Right atrium auricular region (tissue), 2 donors: ENCODE results near the gene PRKCE. TPM values are rescaled to one million over a fixed set of nuclear protein-coding genes. Genes with fewer than 3 reads are reported as not detected.

Source experiments
- DNase-seq: peaks from one replicate; pipeline ENCODE4 v3.0.0-alpha.2; 2019; ENCODE audit warnings: low spot score
- H3K27ac ChIP-seq, 2 donors: fragments of 200-600 bp; sonication (generic); 1 replicate in 1 of 2; 2 replicates in 1 of 2; pipeline ENCODE4 v1.5.1; 2016 to 2019
- H3K27me3 ChIP-seq, 2 donors: fragments of 200-600 bp; sonication (generic); one replicate each; pipeline versions ENCODE4 v1.5.1 to v1.6.0; 2017 to 2019
- H3K36me3 ChIP-seq: fragments of 200-600 bp; sonication (generic); one replicate; pipeline ENCODE4 v1.5.1; 2016
- H3K4me1 ChIP-seq, 2 donors: fragments of 200-600 bp; sonication (generic); one replicate each; pipeline versions ENCODE4 v1.5.1 to v1.6.0; 2017 to 2019
- H3K4me3 ChIP-seq, 2 donors: fragments of 200-600 bp; sonication (generic); 1 replicate in 1 of 2; 2 replicates in 1 of 2; pipeline ENCODE4 v1.5.1; 2017 to 2019; ENCODE audit warnings: mild to moderate bottlenecking in 1 of 2, moderate library complexity in 1 of 2
- H3K9me3 ChIP-seq, 2 donors: fragments of 200-600 bp; sonication (generic); one replicate each; pipeline ENCODE4 v1.5.1; 2019
- CTCF ChIP-seq, 2 donors: fragments of 200-600 bp; sonication (generic); IDR thresholded peaks; one replicate each; pipeline ENCODE4 v1.5.1; 2019; ENCODE audit warnings: antibody characterized with exemption in 2 of 2
- total RNA-seq, 2 donors: library from RNA; depleted of rRNA; stranded (reverse); fragments of >200 nt; gene quantifications; one replicate each; pipeline ENCODE4 v1.1.0, GENCODE V29; 2016

Gene PRKCE
- total RNA-seq, 2 donors from 2014 or later: 7.2 to 11.8 TPM

- Histone ChIP-seq H3K4me1 (peaks cover 0 to 44% of the 10 kb centered on the region in 2 donors), H3K9me3 (no peaks in the 10 kb centered on the region), H3K27me3 (no peaks in the 10 kb centered on the region), H3K27ac (peak overlapping the region; percentile 58 to 76), H3K36me3 (no peaks in the 10 kb centered on the region), H3K4me3 (no peak overlapping the region)
- peak; percentile 58 for DNase-seq
- TF ChIP-seq CTCF (IDR thresholded peaks at IDR 0.05): no peak
These were observed 483.9 kb downstream of the PRKCE start for GRCh38 chr2:46135228-46135855.

DNA sequence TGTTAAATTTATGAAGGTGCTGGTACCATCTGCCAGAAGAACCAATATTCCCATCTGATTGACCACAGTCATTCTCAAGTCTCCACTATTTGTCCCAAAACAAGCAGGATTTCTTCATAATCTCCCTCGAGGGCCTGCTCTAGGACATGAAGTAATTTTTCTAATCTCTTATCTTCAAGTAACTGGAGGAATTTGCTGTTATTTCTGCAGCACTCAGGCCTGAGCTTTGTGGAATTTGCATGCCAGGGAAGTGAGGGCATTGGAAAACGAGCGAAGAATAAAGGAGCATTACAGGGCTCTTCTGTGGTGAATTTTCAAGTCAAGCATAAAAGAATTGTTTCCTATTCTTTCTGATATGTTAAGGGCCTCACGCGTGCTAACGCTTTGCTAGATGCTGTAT is 484.5 kb downstream of the PRKCE start:
- peak overlapping the region; percentile 3 to 76 for H3K27ac ChIP-seq
- DNase-seq: peak; percentile 73

DNA sequence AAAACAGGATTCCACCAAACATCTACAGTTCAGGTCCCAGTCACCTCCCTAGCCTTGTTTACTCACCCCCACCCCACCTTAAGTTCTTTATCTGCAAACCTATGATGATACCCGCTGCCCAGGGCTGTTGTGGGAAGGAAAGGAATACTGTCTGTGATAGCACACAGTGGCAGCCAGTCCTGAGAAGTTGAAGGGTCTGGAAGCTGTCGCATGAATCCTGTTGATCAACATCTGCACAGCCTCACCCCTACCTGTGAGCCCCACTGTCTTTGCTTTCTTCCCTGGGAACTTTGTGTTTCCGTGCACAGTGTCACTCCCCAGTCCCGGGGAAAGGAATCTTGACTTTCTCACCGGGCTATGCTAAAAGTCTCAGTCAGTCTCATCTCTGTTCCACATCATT is 485.0 kb downstream of the PRKCE start:
- Histone ChIP-seq H3K27me3 (no peaks in the 10 kb centered on the region), H3K27ac (peak overlapping the region; percentile 3 to 76), H3K4me1 (peaks cover 0 to 44% of the 10 kb centered on the region in 2 donors), H3K36me3 (no peaks in the 10 kb centered on the region), H3K4me3 (no peak overlapping the region), H3K9me3 (no peaks in the 10 kb centered on the region)
- peak; percentile 56 for DNase-seq
- no peak for TF ChIP-seq CTCF (IDR thresholded peaks at IDR 0.05)

More for the DNA sequence above, 484.5 kb downstream of the PRKCE start:
- no peak for TF ChIP-seq CTCF (IDR thresholded peaks at IDR 0.05)
- no peaks in the 10 kb centered on the region for H3K9me3 ChIP-seq
- peaks cover 0 to 44% of the 10 kb centered on the region in 2 donors for H3K4me1 ChIP-seq
- no peaks in the 10 kb centered on the region for H3K36me3 ChIP-seq
- no peaks in the 10 kb centered on the region for H3K27me3 ChIP-seq
- H3K4me3 ChIP-seq: no peak overlapping the region

- Histone ChIP-seq H3K27me3 (no peaks in the 10 kb centered on the region), H3K4me1 (peaks cover 0 to 44% of the 10 kb centered on the region in 2 donors), H3K9me3 (no peaks in the 10 kb centered on the region), H3K4me3 (no peak overlapping the region), H3K36me3 (no peaks in the 10 kb centered on the region), H3K27ac (peak overlapping the region; percentile 3 to 76)
- peak; percentile 5 for DNase-seq
- TF ChIP-seq CTCF (IDR thresholded peaks at IDR 0.05): no peak
These were observed 485.5 kb downstream of the PRKCE start for GRCh38 chr2:46136953-46137352.

DNA sequence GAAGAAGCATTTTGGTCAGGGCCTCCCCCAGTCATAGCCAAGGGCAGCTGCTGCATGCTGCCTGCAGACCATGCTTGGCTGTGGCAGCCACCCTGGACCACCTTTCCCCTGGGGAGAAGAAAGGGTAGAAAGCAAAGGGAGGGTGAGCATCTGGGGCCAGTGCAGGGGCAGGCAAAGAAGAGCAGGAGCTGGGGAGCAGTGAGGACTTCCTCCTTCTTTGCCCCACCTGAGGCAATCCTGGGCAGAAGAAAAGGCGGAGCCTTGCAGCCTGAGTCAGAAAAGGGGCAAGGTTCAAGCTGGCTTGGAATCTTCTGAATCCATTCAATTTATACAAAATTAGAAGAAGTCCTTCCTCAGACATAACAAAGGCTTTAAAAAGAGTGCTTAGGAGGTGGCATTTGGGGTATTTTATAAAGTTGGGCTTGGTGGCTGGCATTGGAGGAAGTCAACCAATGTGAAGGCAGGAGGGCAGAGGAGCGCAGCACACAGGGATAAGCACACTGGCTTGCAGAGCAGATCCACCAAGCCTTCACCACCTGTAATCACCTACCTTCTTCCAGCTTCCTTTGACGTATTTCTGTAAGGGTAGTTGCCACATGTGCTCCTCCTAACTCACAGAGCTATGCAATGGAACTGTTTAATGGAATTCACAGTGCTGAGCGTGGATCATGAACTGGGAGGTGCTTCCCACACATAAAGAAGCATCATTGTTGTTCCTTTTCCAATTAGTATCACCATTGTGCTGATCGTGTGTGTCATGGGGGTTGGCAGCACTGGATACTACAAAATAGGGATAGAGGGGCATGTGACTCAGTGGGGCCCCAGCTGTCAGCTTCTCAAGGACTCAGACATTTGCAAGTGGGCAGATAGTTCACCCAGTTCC is 491.3 kb downstream of the PRKCE start:
- H3K27ac ChIP-seq: no peak overlapping the region
- H3K27me3 ChIP-seq: no peaks in the 10 kb centered on the region
- H3K4me1 ChIP-seq: peaks cover 0 to 16% of the 10 kb centered on the region in 2 donors
- no peak for DNase-seq
- no peaks in the 10 kb centered on the region for H3K9me3 ChIP-seq
- H3K36me3 ChIP-seq: peaks cover 5% of the 10 kb centered on the region
- TF ChIP-seq CTCF (IDR thresholded peaks at IDR 0.05): no peak
- no peak overlapping the region for H3K4me3 ChIP-seq
